ENCODE results near the gene RCHY1.
A peak's percentile ranks its signal among the peaks of the same experiment; 100 is the strongest.
"Not testable (repeated sequence)": the region's sequence is repeated elsewhere in the genome, so short reads cannot be mapped to it uniquely, and the experiment has no call there.

RCHY1 gene

GRCh38 chr4:75514131-75514948 lies at the start of gene RCHY1, which contains the start of gene THAP6:
Gene RCHY1 (minus strand): TSS chr4:75514403. CDS start chr4:75514286, 117 bp downstream.
Gene THAP6 (plus strand): TSS chr4:75514473. CDS start chr4:75515453, 980 bp downstream.
- DNase-seq = peak; percentile 86

GRCh38 chr4:75561789-75562188 lies 47.6 kb upstream of the RCHY1 start:
- no peak for DNase-seq

- no peak for DNase-seq
Observed at GRCh38 chr4:75557696-75558095, 43.5 kb upstream of the RCHY1 start.

GRCh38 chr4:75555294-75556164 lies 41.3 kb upstream of the RCHY1 start, which contains the start of gene ODAPH:
Gene ODAPH (plus strand): TSS chr4:75556066. CDS start chr4:75556083, 17 bp downstream.
- no peak for DNase-seq

GRCh38 chr4:75552452-75552851 lies 38.2 kb upstream of the RCHY1 start:
- no peak for DNase-seq

DNA sequence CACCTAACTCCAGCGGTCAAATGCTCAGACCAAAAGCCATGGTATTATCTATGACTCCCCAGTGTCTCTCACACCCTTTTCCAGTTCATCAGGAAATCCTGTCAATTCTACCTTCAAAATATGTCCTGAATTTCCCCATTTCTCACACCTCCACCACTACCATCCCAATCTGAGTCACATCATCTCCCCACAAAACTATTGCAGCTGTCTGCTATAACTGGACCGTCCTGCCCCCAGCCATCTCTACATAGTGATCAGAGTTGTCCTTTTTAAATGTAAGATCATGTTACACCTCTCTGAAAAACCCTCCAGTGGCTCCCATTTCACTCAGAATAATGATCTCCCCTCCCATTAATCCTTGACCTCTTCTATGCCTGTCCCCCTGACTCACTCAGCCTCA lies 34.8 kb upstream of the RCHY1 start:
- no peak for DNase-seq

- no peak for DNase-seq
Observed at GRCh38 chr4:75547647-75548387, 33.6 kb upstream of the RCHY1 start.

DNA sequence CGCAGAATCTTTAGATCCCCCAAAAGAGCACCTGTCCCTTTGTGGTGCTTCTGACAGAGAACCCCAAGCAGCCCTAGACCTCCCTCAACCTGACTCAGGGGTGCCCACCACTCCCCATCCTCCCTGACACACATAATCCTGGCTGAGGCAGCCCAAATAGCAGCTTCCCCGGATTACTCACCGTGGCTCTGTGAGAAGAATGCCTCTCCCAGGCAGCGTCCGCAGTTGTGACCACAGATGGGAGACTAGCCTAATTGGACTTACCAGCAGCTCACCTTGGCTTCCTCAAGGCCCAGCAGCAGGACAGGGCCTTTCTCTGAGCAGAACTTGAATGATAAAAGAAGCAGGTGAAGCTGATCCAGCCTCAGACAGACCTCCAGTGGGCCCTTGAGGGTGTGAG lies 31.3 kb upstream of the RCHY1 start:
- no peak for DNase-seq

- DNase-seq = no peak
Observed at GRCh38 chr4:75544870-75545269, 30.7 kb upstream of the RCHY1 start.

DNA sequence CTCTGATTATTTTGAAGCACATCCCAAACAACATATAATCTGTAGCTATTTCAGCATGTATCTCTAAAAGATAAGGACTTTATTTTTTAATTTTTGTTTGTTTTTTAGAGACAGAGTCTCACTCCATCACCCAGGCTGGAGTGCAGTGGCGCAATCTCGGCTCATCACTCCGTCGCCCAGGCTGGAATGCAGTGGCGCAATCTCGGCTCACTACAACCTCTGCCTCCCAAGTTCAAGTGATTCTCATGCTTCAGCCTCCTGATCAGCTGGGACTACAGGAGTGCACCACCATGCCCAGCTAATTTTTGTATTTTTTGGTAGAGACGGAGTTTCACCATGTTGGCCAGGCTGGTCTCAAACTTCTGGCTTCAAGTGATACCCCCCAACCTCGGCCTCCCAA lies 30.0 kb upstream of the RCHY1 start:
- DNase-seq = not testable (repeated sequence)

GRCh38 chr4:75542824-75543223 lies 28.6 kb upstream of the RCHY1 start:
- no peak for DNase-seq

DNA sequence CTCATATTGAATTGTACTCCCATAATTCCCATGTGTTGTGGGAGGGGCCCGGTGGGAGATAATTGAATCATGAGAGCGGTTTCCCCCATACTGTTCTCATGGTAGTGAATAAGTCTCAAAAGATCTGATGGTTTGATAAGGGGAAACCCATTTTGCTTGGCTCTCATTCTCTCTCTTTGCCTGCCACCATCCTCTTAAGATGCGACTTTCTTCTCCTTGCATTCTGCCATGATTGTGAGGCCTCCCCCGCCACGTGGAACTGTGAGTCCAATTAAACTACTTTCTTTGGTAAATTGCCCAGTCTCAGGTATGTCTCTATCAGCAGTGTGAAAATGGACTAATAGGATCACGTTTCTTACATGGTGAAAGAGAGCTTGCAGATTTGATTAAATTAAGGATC lies 23.1 kb upstream of the RCHY1 start:
- not testable (repeated sequence) for DNase-seq

- DNase-seq = not testable (repeated sequence)
Observed at GRCh38 chr4:75533926-75534325, 19.7 kb upstream of the RCHY1 start.

GRCh38 chr4:75533339-75533887 lies 19.2 kb upstream of the RCHY1 start:
- DNase-seq = not testable (repeated sequence)

GRCh38 chr4:75531536-75532143 lies 17.4 kb upstream of the RCHY1 start:
- not testable (repeated sequence) for DNase-seq

GRCh38 chr4:75530556-75531322 lies 16.5 kb upstream of the RCHY1 start:
- no peak for DNase-seq

DNA sequence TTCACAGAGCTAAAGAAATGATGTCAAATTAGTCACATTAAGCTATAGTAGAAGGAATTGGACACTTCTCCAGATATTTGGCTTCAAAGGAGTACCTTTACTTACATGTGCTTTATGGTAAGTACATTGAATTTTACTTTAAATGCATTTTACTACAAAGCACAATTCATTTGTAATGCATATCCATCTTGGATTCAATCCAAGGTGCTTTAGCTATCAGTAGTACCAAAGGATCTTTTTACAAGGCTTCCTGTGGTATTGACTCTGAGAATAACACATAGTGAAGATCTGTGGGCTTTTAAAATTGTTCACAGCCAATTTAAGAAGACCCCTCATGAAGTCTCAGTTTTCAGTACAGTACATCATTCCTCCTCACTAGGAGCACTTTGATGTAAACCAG lies 13.3 kb upstream of the RCHY1 start:
- no peak for DNase-seq

- no peak for DNase-seq
Observed at GRCh38 chr4:75525910-75526309, 11.7 kb upstream of the RCHY1 start.

GRCh38 chr4:75525086-75525485 lies 10.9 kb upstream of the RCHY1 start:
- DNase-seq = no peak

DNA sequence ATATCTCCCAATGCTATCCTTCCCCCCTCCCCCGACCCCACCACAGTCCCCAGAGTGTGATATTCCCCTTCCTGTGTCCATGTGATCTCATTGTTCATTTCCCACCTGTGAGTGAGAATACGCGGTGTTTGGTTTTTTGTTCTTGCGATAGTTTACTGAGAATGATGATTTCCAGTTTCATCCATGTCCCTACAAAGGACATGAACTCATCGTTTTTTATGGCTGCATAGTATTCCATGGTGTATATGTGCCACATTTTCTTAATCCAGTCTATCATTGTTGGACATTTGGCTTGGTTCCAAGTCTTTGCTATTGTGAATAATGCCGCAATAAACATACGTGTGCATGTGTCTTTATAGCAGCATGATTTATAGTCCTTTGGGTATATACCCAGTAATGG lies 5.2 kb upstream of the RCHY1 start:
- not testable (repeated sequence) for DNase-seq

DNA sequence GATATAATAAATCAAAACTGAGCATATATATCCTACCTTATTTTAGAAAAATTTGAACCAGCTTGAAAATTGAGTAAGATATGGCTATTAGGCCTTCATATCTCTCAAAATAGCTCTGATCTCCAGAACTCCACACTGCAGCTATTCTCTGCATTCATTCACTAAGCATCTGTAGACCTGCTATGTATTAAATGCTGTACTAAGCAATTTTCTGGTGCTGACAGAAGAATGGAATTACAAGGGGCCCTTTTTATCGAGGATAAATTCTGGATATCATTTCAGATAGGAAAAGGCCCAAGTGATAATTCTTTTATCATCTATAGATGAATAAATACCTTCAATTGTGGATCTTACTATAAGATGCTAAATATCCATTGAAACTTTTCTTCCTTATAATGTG lies 1.9 kb upstream of the RCHY1 start:
- no peak for DNase-seq

All from NCI-H2171 (cell line).